Activated CD4-positive, alpha-beta T cell treated with anti-CD3 and anti-CD28 coated beads, Interleukin-2, amount 10 ng/mL, durations not matched to agents 7 days and 5 days (primary cell): ENCODE results near the gene ARMH3. TPM values are rescaled to one million over a fixed set of nuclear protein-coding genes. Genes with fewer than 3 reads are reported as not detected.

ENCODE experiments used
- CTCF ChIA-PET: fragments of 350-600 bp; sonication (Branson Sonifier 250); formaldehyde crosslinking; loops from one replicate; lab custom pipeline; 2021; ENCODE audit warnings: antibody characterized with exemption; lab: Charles Lee
- POLR2A ChIA-PET: fragments of 350-600 bp; sonication (Branson Sonifier 250); formaldehyde crosslinking; loops from one replicate; lab custom pipeline; 2021; ENCODE audit warnings: antibody characterized with exemption; lab: Charles Lee
- DNase-seq: peaks from one replicate; pipeline ENCODE4 v3.0.0-alpha.2; 2020
- H3K27ac Mint-ChIP-seq: one replicate; pipeline ENCODE4 v1.8.0; 2021; ENCODE audit warnings: mild to moderate bottlenecking, moderate library complexity, mixed read lengths
- H3K27me3 Mint-ChIP-seq: one replicate; pipeline ENCODE4 v1.8.0; 2021; ENCODE audit warnings: mixed read lengths
- H3K36me3 Mint-ChIP-seq: one replicate; pipeline ENCODE4 v1.8.0; 2021; ENCODE audit warnings: low read depth, mixed read lengths
- H3K4me1 Mint-ChIP-seq: one replicate; pipeline ENCODE4 v1.8.0; 2021; ENCODE audit warnings: mixed read lengths
- H3K4me3 Mint-ChIP-seq: one replicate; pipeline ENCODE4 v1.8.0; 2021; ENCODE audit warnings: mild to moderate bottlenecking, moderate library complexity, mixed read lengths
- H3K9me3 Mint-ChIP-seq: one replicate; pipeline ENCODE4 v1.8.0; 2021; ENCODE audit warnings: mixed read lengths
- total RNA-seq, 2 experiments: library from RNA; stranded (reverse); gene quantifications; one replicate each; pipeline ENCODE4 v1.2.3, GENCODE V29; 2021

Gene ARMH3
- total RNA-seq, result 10 to 100 TPM; 22.1 to 23.6 TPM

DNA sequence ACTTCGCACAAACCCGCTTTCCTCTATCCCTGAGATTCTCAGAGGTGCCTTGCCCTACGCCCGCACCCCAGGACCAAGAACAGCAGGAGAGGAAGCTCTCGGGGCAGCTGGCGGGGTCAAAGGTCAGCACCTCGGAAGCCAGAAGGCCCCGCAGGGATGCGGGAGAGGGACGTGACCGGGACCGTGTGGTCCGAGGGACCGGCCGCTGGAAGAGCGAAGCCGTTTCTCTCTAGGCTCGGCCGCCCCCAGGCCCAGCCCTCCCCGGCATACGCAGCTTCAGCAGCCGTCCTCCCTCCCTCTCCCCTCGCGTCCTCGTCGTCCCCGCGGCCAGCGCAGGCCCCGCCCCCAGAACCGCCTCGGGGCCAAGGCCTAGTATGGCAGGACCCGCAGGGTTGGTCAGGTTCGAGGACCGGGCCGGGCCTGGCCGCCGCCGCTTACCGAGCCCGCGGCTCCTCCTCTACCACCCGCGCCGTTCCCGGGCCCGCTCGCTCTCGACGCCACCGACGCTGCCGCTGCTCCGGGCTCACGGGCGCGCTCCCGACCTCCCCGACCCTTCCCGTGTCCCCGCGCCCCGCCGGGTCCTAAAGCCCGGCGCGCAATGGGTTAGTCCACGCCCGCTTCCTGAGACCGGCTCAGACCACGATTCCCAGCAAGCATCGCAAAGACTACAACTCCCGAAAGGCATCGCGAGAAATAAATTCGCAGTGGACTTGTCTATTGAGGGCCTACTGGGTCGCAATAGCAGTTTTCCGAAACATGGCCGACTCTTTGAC is at the start of gene ARMH3:
ARMH3 (minus strand) TSS at position 527 of the 773 bp plus-strand sequence. CDS start 16,059 bp downstream, outside the sequence.
- DNase-seq, result peak; percentile 95
- H3K4me1 Mint-ChIP-seq, result peaks cover 42% of the 10 kb centered on the region
- H3K27me3 Mint-ChIP-seq, result no peaks in the 10 kb centered on the region
- ChIA-PET CTCF (interaction anchor here (0.6 to 4.3 kb wide), 8 partner anchors 9 to 1532 kb away, joined by 3 to 19 read pairs (median 3); no protein-coding TSS in a partner anchor), POLR2A (no interaction called here)
- peaks cover 3% of the 10 kb centered on the region for H3K9me3 Mint-ChIP-seq
- peak within 1 kb of the TSS; percentile 98 for H3K4me3 Mint-ChIP-seq
- peak within 1 kb of the TSS; percentile 98 for H3K27ac Mint-ChIP-seq
- H3K36me3 Mint-ChIP-seq, result peaks cover 3% of the 10 kb centered on the region

DNA sequence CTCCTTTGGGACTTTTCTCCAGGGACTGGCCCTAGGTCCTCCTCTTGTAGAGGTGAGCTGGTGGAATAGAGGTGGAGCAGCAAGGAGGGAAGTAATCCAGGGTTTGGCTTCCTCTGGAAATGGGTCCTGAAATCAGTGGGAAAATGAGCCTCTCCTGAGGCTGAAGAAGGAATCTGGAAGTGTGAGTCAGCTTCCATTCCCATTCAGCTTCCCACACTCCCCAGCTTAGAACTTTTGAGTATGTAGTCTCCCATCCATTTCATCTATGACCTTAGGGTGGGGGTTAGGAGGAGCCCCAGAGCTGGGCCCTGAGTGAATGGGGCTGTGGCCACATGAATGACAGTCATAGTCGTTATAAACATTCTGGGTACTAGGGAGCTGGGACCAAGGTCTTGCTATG is 46.4 kb upstream of the ARMH3 start:
- no peaks in the 10 kb centered on the region for H3K9me3 Mint-ChIP-seq
- ChIA-PET POLR2A (interaction anchor here (0.5 kb wide), 1 partner anchor 11 kb away, joined by 3 read pairs; no protein-coding TSS in a partner anchor), CTCF (interaction anchor here (0.9 to 1.8 kb wide), 5 partner anchors 8 to 36 kb away, joined by 3 to 9 read pairs (median 4); no protein-coding TSS in a partner anchor)
- no peak overlapping the region for H3K4me3 Mint-ChIP-seq
- no peak overlapping the region for H3K27ac Mint-ChIP-seq
- H3K36me3 Mint-ChIP-seq, result peaks cover 11% of the 10 kb centered on the region
- no peak for DNase-seq
- no peaks in the 10 kb centered on the region for H3K27me3 Mint-ChIP-seq
- peaks cover 20% of the 10 kb centered on the region for H3K4me1 Mint-ChIP-seq

- Mint-ChIP-seq H3K4me1 (peaks cover 18% of the 10 kb centered on the region), H3K27me3 (no peaks in the 10 kb centered on the region), H3K4me3 (no peak overlapping the region), H3K9me3 (no peaks in the 10 kb centered on the region), H3K27ac (no peak overlapping the region), H3K36me3 (peaks cover 9% of the 10 kb centered on the region)
- DNase-seq, result no peak
- POLR2A ChIA-PET, result no interaction called here
- CTCF ChIA-PET, result interaction anchor here (0.7 to 1.6 kb wide), 7 partner anchors 8 to 85 kb away, joined by 3 to 13 read pairs (median 4); no protein-coding TSS in a partner anchor
Measured at GRCh38 chr10:102101152-102101551, 45.2 kb upstream of the ARMH3 start.

DNA sequence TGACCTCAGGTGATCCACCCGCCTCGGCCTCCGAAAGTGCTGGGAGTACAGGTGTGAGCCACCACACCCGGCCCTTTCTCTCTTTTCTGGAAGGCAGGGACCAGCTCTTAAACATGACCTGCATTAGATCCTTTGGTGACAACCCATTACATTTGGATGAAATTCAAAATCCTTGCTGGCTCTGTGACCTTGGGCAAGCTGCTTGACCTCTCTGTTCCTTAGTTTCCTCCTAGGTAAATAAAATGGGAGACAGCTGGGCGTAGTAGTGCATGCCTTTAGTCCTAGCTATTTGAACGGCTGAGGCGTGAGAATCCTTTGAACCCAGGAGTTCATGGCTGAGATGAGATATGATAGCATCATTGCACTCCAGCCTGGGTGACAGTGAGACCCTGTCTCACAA is 40.5 kb upstream of the ARMH3 start:
- Mint-ChIP-seq H3K27me3 (no peaks in the 10 kb centered on the region), H3K9me3 (no peaks in the 10 kb centered on the region), H3K4me1 (no peaks in the 10 kb centered on the region), H3K36me3 (peaks cover 6% of the 10 kb centered on the region), H3K27ac (no peak overlapping the region), H3K4me3 (no peak overlapping the region)
- ChIA-PET CTCF (interaction anchor here (0.9 to 1.4 kb wide), 2 partner anchors 18 to 27 kb away, joined by 3 read pairs; no protein-coding TSS in a partner anchor), POLR2A (no interaction called here)
- DNase-seq, result no peak

DNA sequence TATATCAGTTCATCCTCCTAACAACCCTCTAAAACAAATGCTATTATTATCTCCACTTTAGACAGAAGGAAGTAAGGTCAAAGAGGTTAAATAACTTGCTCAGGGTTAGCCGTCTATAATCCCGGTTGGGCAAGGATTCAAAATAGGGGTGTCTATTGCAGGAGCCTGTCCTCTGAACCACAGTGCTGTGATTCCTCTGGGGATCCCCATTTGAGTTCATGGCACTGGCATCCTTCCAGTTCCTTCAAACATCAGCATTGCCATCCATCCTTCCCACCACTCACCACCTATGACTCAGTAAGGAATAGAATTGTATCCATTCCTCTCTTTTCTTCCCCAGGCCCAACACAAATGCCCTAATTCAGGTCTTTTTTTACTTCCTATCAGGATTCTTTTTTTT is 34.8 kb upstream of the ARMH3 start:
- no peak for DNase-seq
- no peak overlapping the region for H3K4me3 Mint-ChIP-seq
- H3K36me3 Mint-ChIP-seq, result peaks cover 3% of the 10 kb centered on the region
- no peaks in the 10 kb centered on the region for H3K27me3 Mint-ChIP-seq
- CTCF ChIA-PET, result interaction anchor here (1.2 kb wide), 1 partner anchor 10 kb away, joined by 5 read pairs; no protein-coding TSS in a partner anchor
- H3K9me3 Mint-ChIP-seq, result no peaks in the 10 kb centered on the region
- H3K4me1 Mint-ChIP-seq, result no peaks in the 10 kb centered on the region
- POLR2A ChIA-PET, result no interaction called here
- no peak overlapping the region for H3K27ac Mint-ChIP-seq

GRCh38 chr10:102086196-102086595 is 30.2 kb upstream of the ARMH3 start:
- Mint-ChIP-seq H3K27ac (no peak overlapping the region), H3K4me3 (no peak overlapping the region), H3K9me3 (no peaks in the 10 kb centered on the region), H3K4me1 (no peaks in the 10 kb centered on the region), H3K27me3 (no peaks in the 10 kb centered on the region), H3K36me3 (peaks cover 2% of the 10 kb centered on the region)
- ChIA-PET POLR2A (no interaction called here), CTCF (interaction anchor here (0.6 to 2.0 kb wide), 4 partner anchors 14 to 284 kb away, joined by 3 to 7 read pairs (median 3); no protein-coding TSS in a partner anchor)
- no peak for DNase-seq

- no peaks in the 10 kb centered on the region for H3K9me3 Mint-ChIP-seq
- no peak for DNase-seq
- H3K36me3 Mint-ChIP-seq, result peaks cover under 1% of the 10 kb centered on the region
- no peaks in the 10 kb centered on the region for H3K27me3 Mint-ChIP-seq
- H3K27ac Mint-ChIP-seq, result no peak overlapping the region
- no peaks in the 10 kb centered on the region for H3K4me1 Mint-ChIP-seq
- CTCF ChIA-PET, result interaction anchor here (1.2 to 2.0 kb wide), 2 partner anchors 13 to 24 kb away, joined by 3 to 7 read pairs; no protein-coding TSS in a partner anchor
- POLR2A ChIA-PET, result no interaction called here
- H3K4me3 Mint-ChIP-seq, result no peak overlapping the region
Measured at GRCh38 chr10:102085336-102085735, 29.4 kb upstream of the ARMH3 start.

DNA sequence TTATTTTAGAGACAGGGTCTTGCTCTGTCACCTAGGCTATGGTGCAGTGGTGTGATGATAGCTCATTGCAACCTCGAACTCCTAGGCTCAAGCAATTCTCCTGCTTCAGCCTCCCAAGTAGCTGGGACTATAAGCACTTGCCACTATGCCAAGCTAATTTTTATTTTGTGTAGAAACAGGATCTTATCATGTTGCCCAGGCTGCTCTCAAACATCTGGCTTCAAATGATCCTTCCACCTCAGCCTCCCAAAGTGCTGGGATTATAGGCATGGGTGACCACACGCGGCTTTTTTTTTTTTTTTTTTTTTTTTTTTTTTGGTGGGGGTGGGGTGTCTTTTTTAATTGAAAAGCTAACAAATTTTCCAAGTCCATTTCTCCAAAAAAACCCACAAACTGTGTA is 27.6 kb upstream of the ARMH3 start:
- POLR2A ChIA-PET, result no interaction called here
- Mint-ChIP-seq H3K9me3 (no peaks in the 10 kb centered on the region), H3K27me3 (no peaks in the 10 kb centered on the region), H3K4me1 (no peaks in the 10 kb centered on the region), H3K27ac (no peak overlapping the region), H3K36me3 (no peaks in the 10 kb centered on the region), H3K4me3 (no peak overlapping the region)
- no peak for DNase-seq
- CTCF ChIA-PET, result interaction anchor here (0.6 to 1.3 kb wide), 3 partner anchors 10 to 14 kb away, joined by 3 to 4 read pairs (median 3); no protein-coding TSS in a partner anchor

DNA sequence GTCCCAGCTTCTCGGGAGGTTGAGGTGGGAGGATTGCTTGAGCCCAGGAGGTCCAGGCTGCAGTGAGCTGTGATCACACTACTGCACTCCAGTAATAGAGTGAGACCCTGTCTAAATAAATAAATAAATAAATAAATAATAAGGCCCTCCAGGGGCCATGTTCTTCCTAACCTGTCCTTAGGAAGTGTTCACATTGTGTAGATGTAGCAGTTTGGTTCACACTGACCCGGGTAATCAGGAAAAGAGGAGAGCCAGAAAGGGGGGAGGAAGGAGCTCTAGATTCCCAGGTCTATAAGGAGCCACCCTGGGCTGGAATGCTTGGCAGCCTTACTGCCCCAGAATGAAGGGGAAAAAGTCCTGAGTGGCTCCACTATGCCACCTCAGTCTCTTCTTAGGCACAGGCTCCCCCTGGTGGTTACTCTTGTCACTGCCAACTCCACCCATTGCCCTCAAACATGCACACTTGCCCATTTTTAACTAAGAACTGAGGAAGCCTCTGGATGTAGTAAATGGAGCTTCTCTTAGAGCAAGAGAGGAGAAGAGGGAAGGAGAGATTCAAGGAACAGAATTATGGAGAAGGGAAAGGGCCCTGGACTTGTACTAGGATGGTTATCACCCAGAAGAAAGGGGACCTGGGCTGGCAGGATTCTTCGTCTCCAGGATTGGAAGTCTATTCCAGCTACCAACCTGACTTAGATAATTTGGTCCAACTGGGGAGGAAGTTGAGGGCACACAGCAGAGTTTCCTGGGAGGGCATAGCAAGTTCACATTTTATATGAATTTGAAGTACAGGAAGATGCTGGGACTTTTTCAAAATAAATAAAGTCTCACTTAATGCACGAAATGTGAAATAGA is 16.9 kb upstream of the ARMH3 start:
- no peaks in the 10 kb centered on the region for H3K27me3 Mint-ChIP-seq
- H3K9me3 Mint-ChIP-seq, result no peaks in the 10 kb centered on the region
- H3K27ac Mint-ChIP-seq, result no peak overlapping the region
- CTCF ChIA-PET, result interaction anchor here (0.7 to 4.6 kb wide), 19 partner anchors 8 to 290 kb away, joined by 3 to 25 read pairs (median 4); partner anchors contain the start of genes ARMH3, KCNIP2 and NPM3
- POLR2A ChIA-PET, result no interaction called here
- DNase-seq, result peak; percentile 86
- H3K4me1 Mint-ChIP-seq, result peaks cover 1% of the 10 kb centered on the region
- no peak overlapping the region for H3K4me3 Mint-ChIP-seq
- peaks cover 3% of the 10 kb centered on the region for H3K36me3 Mint-ChIP-seq

GRCh38 chr10:102069071-102069470 is 13.1 kb upstream of the ARMH3 start:
- DNase-seq, result no peak
- no peaks in the 10 kb centered on the region for H3K27me3 Mint-ChIP-seq
- H3K9me3 Mint-ChIP-seq, result no peaks in the 10 kb centered on the region
- H3K27ac Mint-ChIP-seq, result peak overlapping the region; percentile 44
- H3K4me1 Mint-ChIP-seq, result peaks cover 23% of the 10 kb centered on the region
- peaks cover 7% of the 10 kb centered on the region for H3K36me3 Mint-ChIP-seq
- CTCF ChIA-PET, result interaction anchor here (0.5 to 4.6 kb wide), 8 partner anchors 12 to 228 kb away, joined by 3 to 25 read pairs (median 4); partner anchors contain the start of gene KCNIP2
- POLR2A ChIA-PET, result interaction anchor here (0.7 to 1.0 kb wide), 2 partner anchors 29 to 44 kb away, joined by 3 read pairs; no protein-coding TSS in a partner anchor
- H3K4me3 Mint-ChIP-seq, result no peak overlapping the region

GRCh38 chr10:102068216-102068615 is 12.2 kb upstream of the ARMH3 start:
- H3K4me1 Mint-ChIP-seq, result peaks cover 24% of the 10 kb centered on the region
- ChIA-PET CTCF (interaction anchor here (0.6 to 1.6 kb wide), 9 partner anchors 10 to 1247 kb away, joined by 3 to 7 read pairs (median 3); partner anchors contain the start of gene KCNIP2), POLR2A (interaction anchor here (0.7 to 1.0 kb wide), 2 partner anchors 28 to 45 kb away, joined by 3 read pairs; no protein-coding TSS in a partner anchor)
- no peaks in the 10 kb centered on the region for H3K27me3 Mint-ChIP-seq
- peaks cover 7% of the 10 kb centered on the region for H3K36me3 Mint-ChIP-seq
- no peak for DNase-seq
- no peak overlapping the region for H3K27ac Mint-ChIP-seq
- H3K9me3 Mint-ChIP-seq, result no peaks in the 10 kb centered on the region
- no peak overlapping the region for H3K4me3 Mint-ChIP-seq
